Thoracic aorta (tissue), 2 donors: ENCODE data around the gene RBMS3. TPM values are rescaled to one million over a fixed set of nuclear protein-coding genes. Genes with fewer than 3 reads are reported as not detected.
A peak's percentile ranks its signal among the peaks of the same experiment; 100 is the strongest.

Experiments
- ATAC-seq: fragments of 150-250 bp; one replicate; pipeline ENCODE4 v1.8.0; 2017; ENCODE audit warnings: low read depth; ENCODE audit not compliant: insufficient number of reproducible peaks, low FRiP score
- DNase-seq: peaks from one replicate; pipeline ENCODE4 v3.0.0-alpha.2; 2020; ENCODE audit warnings: low spot score
- H3K27ac ChIP-seq, 2 donors: fragments of 200-600 bp; sonication (generic); 1 replicate in 1 of 2; 2 replicates in 1 of 2; pipeline ENCODE4 v1.5.1; 2016; ENCODE audit warnings: mild to moderate bottlenecking in 2 of 2, moderate library complexity in 2 of 2
- H3K27me3 ChIP-seq: fragments of 200-600 bp; sonication (generic); replicated peaks from 2 replicates; pipeline ENCODE4 v1.6.0; 2016; ENCODE audit warnings: mild to moderate bottlenecking; ENCODE audit not compliant: insufficient read depth
- H3K36me3 ChIP-seq: fragments of 200-600 bp; sonication (generic); one replicate; pipeline ENCODE4 v1.5.1; 2016
- H3K4me1 ChIP-seq, 2 donors: fragments of 200-600 bp; sonication (generic); 1 replicate in 1 of 2; 2 replicates in 1 of 2; pipeline versions ENCODE4 v1.5.1 to v1.6.0; 2016; ENCODE audit warnings: low read depth in 2 of 2, mild to moderate bottlenecking in 1 of 2; ENCODE audit not compliant: control insufficient read depth in 1 of 2
- H3K4me3 ChIP-seq: fragments of 200-600 bp; sonication (generic); 2 replicates; pipeline ENCODE4 v1.5.1; 2016; ENCODE audit warnings: mild to moderate bottlenecking
- H3K9me3 ChIP-seq: fragments of 200-600 bp; sonication (generic); 2 replicates; pipeline ENCODE4 v1.5.1; 2016
- CTCF ChIP-seq: fragments of 200-600 bp; sonication (generic); IDR thresholded peaks from one replicate; pipeline ENCODE4 v1.5.1; 2019; ENCODE audit warnings: antibody characterized with exemption
- total RNA-seq, 2 donors: library from RNA; depleted of rRNA; stranded (reverse); fragments of >200 nt; gene quantifications; one replicate each; pipeline versions ENCODE4 v1.1.0 to v1.2.3, GENCODE V29; 2016

The RBMS3 gene
- total RNA-seq, 2 donors from 2014 or later, result 149 to 186 TPM

GRCh38 chr3:29420106-29420505 is 139.2 kb downstream of the RBMS3 start:
- no peaks in the 10 kb centered on the region for H3K36me3 ChIP-seq
- no peaks in the 10 kb centered on the region for H3K27me3 ChIP-seq
- ATAC-seq (no peak), DNase-seq (no peak)
- H3K9me3 ChIP-seq, result no peaks in the 10 kb centered on the region
- peaks cover 3 to 9% of the 10 kb centered on the region in 2 donors for H3K4me1 ChIP-seq
- TF ChIP-seq CTCF, result no peak
- no peak overlapping the region for H3K4me3 ChIP-seq
- H3K27ac ChIP-seq, result no peak overlapping the region

- ATAC-seq (no peak), DNase-seq (no peak)
- Histone ChIP-seq H3K9me3 (no peaks in the 10 kb centered on the region), H3K4me3 (no peak overlapping the region), H3K27me3 (no peaks in the 10 kb centered on the region), H3K27ac (peak overlapping the region in 1 of 2 donors; percentile 13), H3K4me1 (peaks cover 10 to 47% of the 10 kb centered on the region in 2 donors), H3K36me3 (no peaks in the 10 kb centered on the region)
- no peak for TF ChIP-seq CTCF
These were observed 145.7 kb downstream of the RBMS3 start for GRCh38 chr3:29426302-29427226.

- no peaks in the 10 kb centered on the region for H3K27me3 ChIP-seq
- H3K27ac ChIP-seq, result peak overlapping the region; percentile 2 to 13
- no peaks in the 10 kb centered on the region for H3K9me3 ChIP-seq
- no peak for TF ChIP-seq CTCF
- peaks cover 15 to 54% of the 10 kb centered on the region in 2 donors for H3K4me1 ChIP-seq
- no peak overlapping the region for H3K4me3 ChIP-seq
- DNase-seq (no peak), ATAC-seq (no peak)
- no peaks in the 10 kb centered on the region for H3K36me3 ChIP-seq
These were observed 146.6 kb downstream of the RBMS3 start for GRCh38 chr3:29427266-29428103.

- Histone ChIP-seq H3K27me3 (no peaks in the 10 kb centered on the region), H3K4me3 (no peak overlapping the region), H3K36me3 (no peaks in the 10 kb centered on the region), H3K9me3 (no peaks in the 10 kb centered on the region), H3K27ac (peak overlapping the region in 1 of 2 donors; percentile 27), H3K4me1 (peaks cover 17 to 64% of the 10 kb centered on the region in 2 donors)
- ATAC-seq, result no peak
- no peak for TF ChIP-seq CTCF
- no peak for DNase-seq
These were observed 148.3 kb downstream of the RBMS3 start for GRCh38 chr3:29429055-29429679.
